ENCODE data around the gene ARHGAP23.
"Not testable (repeated sequence)": the region's sequence is repeated elsewhere in the genome, so short reads cannot be mapped to it uniquely, and the experiment has no call there.

The ARHGAP23 gene

GRCh38 chr17:38466346-38467315 is 38.4 kb downstream of the ARHGAP23 start:
- no peak for DNase-seq (ENCODE audit: low read depth)
- no peak overlapping the region for H3K4me3 ChIP-seq (ENCODE audit: low read depth, low read length)
- no peak for TF ChIP-seq CTCF (IDR thresholded peaks at IDR 0.05; ENCODE audit: insufficient read depth, low read depth, low read length, missing control alignments)

- TF ChIP-seq CTCF (IDR thresholded peaks at IDR 0.05; ENCODE audit: insufficient read depth, low read depth, low read length, missing control alignments) = no peak
- no peak overlapping the region for H3K4me3 ChIP-seq (ENCODE audit: low read depth, low read length)
- DNase-seq (ENCODE audit: low read depth) = no peak
Observed at GRCh38 chr17:38467491-38467890, 39.2 kb downstream of the ARHGAP23 start.

GRCh38 chr17:38469875-38470274 is 41.6 kb downstream of the ARHGAP23 start:
- no peak for TF ChIP-seq CTCF (IDR thresholded peaks at IDR 0.05; ENCODE audit: insufficient read depth, low read depth, low read length, missing control alignments)
- DNase-seq (ENCODE audit: low read depth) = no peak
- no peak overlapping the region for H3K4me3 ChIP-seq (ENCODE audit: low read depth, low read length)

- DNase-seq (ENCODE audit: low read depth); H3K4me3 ChIP-seq (ENCODE audit: low read depth, low read length): not testable (repeated sequence)
Observed at GRCh38 chr17:38471253-38471652, 43.0 kb downstream of the ARHGAP23 start.

- TF ChIP-seq CTCF (IDR thresholded peaks at IDR 0.05; ENCODE audit: insufficient read depth, low read depth, low read length, missing control alignments) = peak; percentile 32
- peak; percentile 46 for DNase-seq (ENCODE audit: low read depth)
- not testable (repeated sequence) for H3K4me3 ChIP-seq (ENCODE audit: low read depth, low read length)
Observed at GRCh38 chr17:38474666-38475065, 46.4 kb downstream of the ARHGAP23 start.

- no peak for DNase-seq (ENCODE audit: low read depth)
- no peak overlapping the region for H3K4me3 ChIP-seq (ENCODE audit: low read depth, low read length)
- TF ChIP-seq CTCF (IDR thresholded peaks at IDR 0.05; ENCODE audit: insufficient read depth, low read depth, low read length, missing control alignments) = no peak
Observed at GRCh38 chr17:38476549-38476948, 48.3 kb downstream of the ARHGAP23 start.

- H3K4me3 ChIP-seq (ENCODE audit: low read depth, low read length); DNase-seq (ENCODE audit: low read depth): not testable (repeated sequence)
Observed at GRCh38 chr17:38477417-38477816, 49.2 kb downstream of the ARHGAP23 start.

GRCh38 chr17:38477951-38478350 is 49.7 kb downstream of the ARHGAP23 start:
- not testable (repeated sequence) for H3K4me3 ChIP-seq (ENCODE audit: low read depth, low read length); DNase-seq (ENCODE audit: low read depth)

GRCh38 chr17:38478667-38479066 is 50.4 kb downstream of the ARHGAP23 start:
- DNase-seq (ENCODE audit: low read depth); H3K4me3 ChIP-seq (ENCODE audit: low read depth, low read length): not testable (repeated sequence)

GRCh38 chr17:38482039-38482699 is 53.9 kb downstream of the ARHGAP23 start:
- DNase-seq (ENCODE audit: low read depth); H3K4me3 ChIP-seq (ENCODE audit: low read depth, low read length): not testable (repeated sequence)

GRCh38 chr17:38482700-38483043 is 54.4 kb downstream of the ARHGAP23 start:
- not testable (repeated sequence) for H3K4me3 ChIP-seq (ENCODE audit: low read depth, low read length)

More at GRCh38 chr17:38482700-38483043, 54.4 kb downstream of the ARHGAP23 start:
- DNase-seq (ENCODE audit: low read depth) = not testable (repeated sequence)

Data from GM12865 (cell line).